ENCODE results near the gene GLA.

DNA sequence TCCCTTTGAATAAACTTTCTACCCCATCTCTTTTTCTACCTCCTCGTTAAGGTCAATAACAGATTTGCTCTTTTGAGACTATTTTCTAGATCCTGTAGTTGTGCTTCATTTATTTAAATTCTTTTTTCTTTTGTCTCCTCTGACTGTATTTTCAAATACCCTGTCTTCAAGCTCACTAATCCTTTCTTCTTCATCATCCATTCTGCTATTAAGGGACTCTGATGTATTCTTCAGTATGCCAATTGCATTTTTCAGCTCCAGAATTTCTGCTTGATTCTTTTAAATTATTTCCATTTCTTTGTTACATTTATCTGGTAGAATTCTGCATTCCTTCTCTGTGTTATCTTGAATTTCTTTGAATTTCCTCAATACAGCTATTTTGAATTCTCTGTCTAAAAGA lies 41.6 kb upstream of the GLA start:
- TF ChIP-seq, protein P1, sequence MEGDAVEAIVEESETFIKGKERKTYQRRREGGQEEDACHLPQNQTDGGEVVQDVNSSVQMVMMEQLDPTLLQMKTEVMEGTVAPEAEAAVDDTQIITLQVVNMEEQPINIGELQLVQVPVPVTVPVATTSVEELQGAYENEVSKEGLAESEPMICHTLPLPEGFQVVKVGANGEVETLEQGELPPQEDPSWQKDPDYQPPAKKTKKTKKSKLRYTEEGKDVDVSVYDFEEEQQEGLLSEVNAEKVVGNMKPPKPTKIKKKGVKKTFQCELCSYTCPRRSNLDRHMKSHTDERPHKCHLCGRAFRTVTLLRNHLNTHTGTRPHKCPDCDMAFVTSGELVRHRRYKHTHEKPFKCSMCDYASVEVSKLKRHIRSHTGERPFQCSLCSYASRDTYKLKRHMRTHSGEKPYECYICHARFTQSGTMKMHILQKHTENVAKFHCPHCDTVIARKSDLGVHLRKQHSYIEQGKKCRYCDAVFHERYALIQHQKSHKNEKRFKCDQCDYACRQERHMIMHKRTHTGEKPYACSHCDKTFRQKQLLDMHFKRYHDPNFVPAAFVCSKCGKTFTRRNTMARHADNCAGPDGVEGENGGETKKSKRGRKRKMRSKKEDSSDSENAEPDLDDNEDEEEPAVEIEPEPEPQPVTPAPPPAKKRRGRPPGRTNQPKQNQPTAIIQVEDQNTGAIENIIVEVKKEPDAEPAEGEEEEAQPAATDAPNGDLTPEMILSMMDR (IDR thresholded peaks at IDR 0.05): no peak
- no peak for TF ChIP-seq POLR2A (IDR thresholded peaks at IDR 0.05)

Measured in uterus (tissue), 2 donors.